RWPE2 (cell line): ENCODE data around the gene DCAF10.
"Not testable (repeated sequence)": the region's sequence is repeated elsewhere in the genome, so short reads cannot be mapped to it uniquely, and the experiment has no call there.

Source experiments
- ATAC-seq: fragments of 200-7000 bp; cut with Tn5 transposase; 3 replicates; pipeline ENCODE4 v1.9.1; 2021; ENCODE audit warnings: low read depth
- DNase-seq: peaks from one replicate; pipeline ENCODE4 v3.0.0-alpha.2; 2020; ENCODE audit warnings: low spot score
- H3K27ac ChIP-seq: fragments of 450-650 bp; 2 replicates; pipeline ENCODE4 v1.5.1; 2017; ENCODE audit warnings: mild to moderate bottlenecking; ENCODE audit not compliant: poor library complexity, severe bottlenecking
- H3K27me3 ChIP-seq: fragments of 250-450 bp; sonication (Bioruptor Pico); 2 replicates; pipeline ENCODE4 v1.5.1; 2021; ENCODE audit warnings: mild to moderate bottlenecking, moderate library complexity; ENCODE audit not compliant: insufficient read depth, poor library complexity, severe bottlenecking
- H3K36me3 ChIP-seq: fragments of 250-450 bp; sonication (Bioruptor Pico); 2 replicates; pipeline ENCODE4 v1.5.1; 2020; ENCODE audit warnings: low read depth, mild to moderate bottlenecking, moderate library complexity
- H3K4me1 ChIP-seq: fragments of 250-450 bp; sonication (Bioruptor Pico); 2 replicates; pipeline ENCODE4 v1.5.1; 2021; ENCODE audit warnings: mild to moderate bottlenecking, moderate library complexity; ENCODE audit not compliant: insufficient read depth, poor library complexity, severe bottlenecking
- H3K4me3 ChIP-seq: fragments of 250-450 bp; sonication (Bioruptor Pico); 2 replicates; pipeline ENCODE4 v1.5.1; 2021; ENCODE audit warnings: mild to moderate bottlenecking, moderate library complexity; ENCODE audit not compliant: severe bottlenecking
- H3K9me3 ChIP-seq: fragments of 250-450 bp; sonication (Bioruptor Pico); 2 replicates; pipeline ENCODE4 v1.5.1; 2021; ENCODE audit warnings: mild to moderate bottlenecking, moderate library complexity; ENCODE audit not compliant: severe bottlenecking
- CTCF ChIP-seq: fragments of 450-650 bp; IDR thresholded peaks from one replicate; pipeline ENCODE4 v1.5.1; 2017; ENCODE audit warnings: mild to moderate bottlenecking, moderate library complexity; ENCODE audit not compliant: poor library complexity, severe bottlenecking

Gene DCAF10

GRCh38 chr9:37753489-37754190 lies 47.0 kb upstream of the DCAF10 start, which contains the start of gene TRMT10B:
Gene TRMT10B, plus strand, starts transcription at chr9:37753805. Its CDS starts 8,127 bp downstream, at chr9:37761932.
- peak within 1 kb of the TSS; percentile 68 for H3K4me3 ChIP-seq
- TF ChIP-seq CTCF = no peak
- H3K4me1 ChIP-seq = peaks cover 5% of the 10 kb centered on the region
- H3K9me3 ChIP-seq = no peaks in the 10 kb centered on the region
- H3K36me3 ChIP-seq = no peaks in the 10 kb centered on the region
- peak; percentile 93 for ATAC-seq
- peak; percentile 62 for DNase-seq
- peak within 1 kb of the TSS; percentile 7 for H3K27ac ChIP-seq
- H3K27me3 ChIP-seq = no peaks in the 10 kb centered on the region

- H3K4me3 ChIP-seq = no peak overlapping the region
- H3K9me3 ChIP-seq = no peaks in the 10 kb centered on the region
- DNase-seq (no peak), ATAC-seq (no peak)
- no peaks in the 10 kb centered on the region for H3K27me3 ChIP-seq
- H3K4me1 ChIP-seq = peaks cover 13% of the 10 kb centered on the region
- H3K27ac ChIP-seq = no peak overlapping the region
- TF ChIP-seq CTCF = no peak
- H3K36me3 ChIP-seq = peaks cover 10% of the 10 kb centered on the region
These were observed 41.9 kb upstream of the DCAF10 start for GRCh38 chr9:37758747-37759146.

GRCh38 chr9:37760416-37761161 lies 40.0 kb upstream of the DCAF10 start:
- TF ChIP-seq CTCF = no peak
- Histone ChIP-seq H3K27me3 (no peaks in the 10 kb centered on the region), H3K9me3 (no peaks in the 10 kb centered on the region), H3K27ac (no peak overlapping the region), H3K4me1 (peaks cover 8% of the 10 kb centered on the region), H3K36me3 (peaks cover 13% of the 10 kb centered on the region), H3K4me3 (no peak overlapping the region)
- ATAC-seq = peak; percentile 27
- DNase-seq = no peak

- no peak for TF ChIP-seq CTCF
- Histone ChIP-seq H3K4me1 (peaks cover 8% of the 10 kb centered on the region), H3K4me3 (no peak overlapping the region), H3K27me3 (no peaks in the 10 kb centered on the region), H3K36me3 (peaks cover 13% of the 10 kb centered on the region), H3K9me3 (no peaks in the 10 kb centered on the region), H3K27ac (no peak overlapping the region)
- ATAC-seq (no peak), DNase-seq (no peak)
These were observed 39.1 kb upstream of the DCAF10 start for GRCh38 chr9:37761511-37761910.

GRCh38 chr9:37765263-37765662 lies 35.3 kb upstream of the DCAF10 start:
- not testable (repeated sequence) for H3K4me3 ChIP-seq, H3K9me3 ChIP-seq, H3K27ac ChIP-seq, H3K4me1 ChIP-seq, DNase-seq, ATAC-seq, H3K27me3 ChIP-seq
- H3K36me3 ChIP-seq = peaks cover 29% of the 10 kb centered on the region
